NCI-H446 treated with DMSO at 0.1 percent for 48 hours (cell line): Measurements from ENCODE around the gene ZMYM5.
"Not testable (repeated sequence)": the region's sequence is repeated elsewhere in the genome, so short reads cannot be mapped to it uniquely, and the experiment has no call there.

Experiments
- DNase-seq: peaks from one replicate; lab custom pipeline; 2025; lab: John Stamatoyannopoulos, UW

ZMYM5 gene

GRCh38 chr13:19863323-19864023 lies at the start of gene ZMYM5:
Gene ZMYM5 (minus strand): TSS chr13:19863649. CDS start chr13:19852180, 11,469 bp downstream.
- peak; percentile 99 for DNase-seq

- DNase-seq = no peak
Measured at GRCh38 chr13:19910336-19911072, 47.1 kb upstream of the ZMYM5 start.

GRCh38 chr13:19908350-19908986 lies 45.0 kb upstream of the ZMYM5 start:
- DNase-seq = no peak

GRCh38 chr13:19905487-19906195 lies 42.2 kb upstream of the ZMYM5 start:
- DNase-seq = not testable (repeated sequence)

- DNase-seq = no peak
Measured at GRCh38 chr13:19890030-19890429, 26.6 kb upstream of the ZMYM5 start.

GRCh38 chr13:19888799-19889198 lies 25.4 kb upstream of the ZMYM5 start:
- no peak for DNase-seq

GRCh38 chr13:19882231-19882630 lies 18.8 kb upstream of the ZMYM5 start:
- no peak for DNase-seq

GRCh38 chr13:19881641-19882040 lies 18.2 kb upstream of the ZMYM5 start:
- no peak for DNase-seq

GRCh38 chr13:19864746-19865309 lies 1.4 kb upstream of the ZMYM5 start:
- DNase-seq = peak; percentile 70

GRCh38 chr13:19864024-19864745 lies 736 bp upstream of the ZMYM5 start:
- DNase-seq = peak; percentile 61

- no peak for DNase-seq
Measured at GRCh38 chr13:19862481-19863313, 752 bp downstream of the ZMYM5 start.

- no peak for DNase-seq
Measured at GRCh38 chr13:19861762-19862161, 1.7 kb downstream of the ZMYM5 start.

- peak; percentile 24 for DNase-seq
Measured at GRCh38 chr13:19860884-19861655, 2.4 kb downstream of the ZMYM5 start.

GRCh38 chr13:19857637-19858036 lies 5.8 kb downstream of the ZMYM5 start:
- DNase-seq = not testable (repeated sequence)

GRCh38 chr13:19852766-19853165 lies 10.7 kb downstream of the ZMYM5 start:
- no peak for DNase-seq

GRCh38 chr13:19845758-19846157 lies 17.7 kb downstream of the ZMYM5 start:
- peak; percentile 70 for DNase-seq

- no peak for DNase-seq
Measured at GRCh38 chr13:19838865-19839275, 24.6 kb downstream of the ZMYM5 start.

GRCh38 chr13:19836472-19836871 lies 27.0 kb downstream of the ZMYM5 start:
- DNase-seq = no peak

GRCh38 chr13:19834704-19835103 lies 28.7 kb downstream of the ZMYM5 start:
- no peak for DNase-seq

GRCh38 chr13:19822673-19823072 lies 40.8 kb downstream of the ZMYM5 start:
- no peak for DNase-seq
